A673 (cell line): Measurements from ENCODE around the gene KLRB1. TPM values are rescaled to one million over a fixed set of nuclear protein-coding genes. Genes with fewer than 3 reads are reported as not detected.
A peak's percentile ranks its signal among the peaks of the same experiment; 100 is the strongest.

Experiments used
- BruUV-seq: library from RNA; stranded (reverse); fragments of 400-500 nt; replicated peaks from 2 replicates; lab custom pipeline; 2021; lab: Mats Ljungman, UMichigan
- CTCF ChIA-PET: fragments of 300-600 bp; sonication (Branson Sonifier 250); formaldehyde crosslinking; loops from one replicate; lab custom pipeline; 2022; ENCODE audit warnings: antibody characterized with exemption; lab: Charles Lee
- POLR2A ChIA-PET: fragments of 300-600 bp; sonication (Branson Sonifier 250); formaldehyde crosslinking; loops from one replicate; lab custom pipeline; 2022; ENCODE audit warnings: antibody characterized with exemption; ENCODE audit not compliant: low non-redundant PET; lab: Charles Lee
- DNase-seq: peaks from one replicate; pipeline ENCODE4 v3.0.0-alpha.2; 2015; ENCODE audit warnings: low spot score
- H3K27ac ChIP-seq: fragments of 200-600 bp; sonication (generic); 2 replicates; pipeline ENCODE4 v1.5.1; 2016; ENCODE audit warnings: mixed run types, low read depth, mild to moderate bottlenecking, mixed read lengths, antibody characterized with exemption, low read length; ENCODE audit not compliant: poor library complexity, severe bottlenecking
- H3K27me3 ChIP-seq: fragments of 200-600 bp; sonication (generic); replicated peaks from 2 replicates; pipeline ENCODE4 v1.6.1; 2017; ENCODE audit warnings: mixed run types, low read depth, mild to moderate bottlenecking, mixed read lengths, antibody characterized with exemption, low read length; ENCODE audit not compliant: insufficient read depth, poor library complexity
- H3K36me3 ChIP-seq: fragments of 200-600 bp; sonication (generic); 2 replicates; pipeline ENCODE4 v1.6.1; 2016; ENCODE audit warnings: mixed run types, mild to moderate bottlenecking, mixed read lengths, antibody characterized with exemption, low read length; ENCODE audit not compliant: insufficient read depth, poor library complexity, severe bottlenecking
- H3K4me1 ChIP-seq: fragments of 200-600 bp; sonication (generic); 2 replicates; pipeline ENCODE4 v1.6.1; 2017; ENCODE audit warnings: mixed run types, mild to moderate bottlenecking, mixed read lengths, antibody characterized with exemption, low read length; ENCODE audit not compliant: insufficient read depth, poor library complexity, severe bottlenecking
- H3K4me3 ChIP-seq: fragments of 200-600 bp; sonication (generic); 2 replicates; pipeline ENCODE4 v1.5.1; 2016; ENCODE audit warnings: low read depth, mixed run types, mild to moderate bottlenecking, mixed read lengths, low read length; ENCODE audit not compliant: poor library complexity, severe bottlenecking
- H3K9me3 ChIP-seq: fragments of 200-600 bp; sonication (generic); 2 replicates; pipeline ENCODE4 v1.6.1; 2016; ENCODE audit warnings: mixed run types, low read depth, mild to moderate bottlenecking, mixed read lengths, antibody characterized with exemption, low read length; ENCODE audit not compliant: poor library complexity, severe bottlenecking
- EZH2 ChIP-seq: fragments of 200-600 bp; sonication (generic); IDR thresholded peaks from 2 replicates; pipeline ENCODE4 v1.6.1; 2017; ENCODE audit warnings: borderline replicate concordance, low read depth, mild to moderate bottlenecking, mixed read lengths, antibody characterized with exemption, low read length; ENCODE audit not compliant: poor library complexity, severe bottlenecking
- intact Hi-C: fragments of 100-400 bp; cut with micrococcal nuclease; formaldehyde crosslinking; loops from one replicate; pipeline ENCODE4 v1.10.0; 2022; ENCODE audit not compliant: unreplicated experiment
- total RNA-seq: library from RNA; stranded (reverse); gene quantifications from 2 replicates; pipeline ENCODE4 v1.2.3, GENCODE V29; 2021
- TF ChIP-seq, protein P1 (sequence below): fragments of 300-800, 200-600 bp; sonication (generic); conservative IDR thresholded peaks from 2 replicates; pipeline ENCODE4 v1.5.1; 2017; ENCODE audit warnings: low read depth, mild to moderate bottlenecking, antibody characterized with exemption, low read length, moderate library complexity, mixed read lengths

KLRB1 gene
- total RNA-seq, 1 experiment from 2014 or later, result not detected

DNA sequence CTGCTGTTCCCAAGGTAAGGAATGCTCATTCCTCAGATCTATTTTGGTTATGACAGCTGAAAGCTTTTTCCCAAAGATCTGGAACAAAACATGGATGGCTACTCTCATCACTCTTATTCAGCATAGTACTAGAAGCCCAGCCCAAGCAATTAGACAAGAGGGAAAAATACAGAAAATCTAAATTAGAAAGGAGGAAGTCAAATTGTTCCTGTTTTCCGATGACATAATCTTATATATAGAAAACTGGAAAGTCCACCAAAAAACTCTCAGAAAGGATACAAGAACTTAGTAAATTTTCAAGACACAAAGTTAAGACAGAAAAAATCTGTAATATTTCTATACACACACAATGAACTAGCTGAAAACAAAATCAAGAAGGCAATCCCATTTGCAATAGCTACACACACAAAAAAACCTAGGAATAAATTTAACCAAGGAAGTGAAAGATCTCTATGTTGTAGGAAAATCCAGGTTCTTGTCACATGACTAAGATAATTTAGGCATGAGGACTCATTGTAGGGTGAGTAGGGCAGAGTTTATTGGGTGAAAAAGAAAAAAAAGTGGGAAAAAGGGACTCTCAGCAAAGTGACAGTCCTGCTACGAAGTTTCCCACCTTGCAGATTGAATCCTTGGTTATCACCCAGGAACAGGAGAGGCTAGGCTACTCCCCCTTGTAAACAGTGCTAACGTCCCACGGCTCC is 28.6 kb upstream of the KLRB1 start:
- intact Hi-C loops, result no loop called here
- H3K4me3 ChIP-seq, result no peak overlapping the region
- TF ChIP-seq EZH2, result no peak
- TF ChIP-seq, protein P1, sequence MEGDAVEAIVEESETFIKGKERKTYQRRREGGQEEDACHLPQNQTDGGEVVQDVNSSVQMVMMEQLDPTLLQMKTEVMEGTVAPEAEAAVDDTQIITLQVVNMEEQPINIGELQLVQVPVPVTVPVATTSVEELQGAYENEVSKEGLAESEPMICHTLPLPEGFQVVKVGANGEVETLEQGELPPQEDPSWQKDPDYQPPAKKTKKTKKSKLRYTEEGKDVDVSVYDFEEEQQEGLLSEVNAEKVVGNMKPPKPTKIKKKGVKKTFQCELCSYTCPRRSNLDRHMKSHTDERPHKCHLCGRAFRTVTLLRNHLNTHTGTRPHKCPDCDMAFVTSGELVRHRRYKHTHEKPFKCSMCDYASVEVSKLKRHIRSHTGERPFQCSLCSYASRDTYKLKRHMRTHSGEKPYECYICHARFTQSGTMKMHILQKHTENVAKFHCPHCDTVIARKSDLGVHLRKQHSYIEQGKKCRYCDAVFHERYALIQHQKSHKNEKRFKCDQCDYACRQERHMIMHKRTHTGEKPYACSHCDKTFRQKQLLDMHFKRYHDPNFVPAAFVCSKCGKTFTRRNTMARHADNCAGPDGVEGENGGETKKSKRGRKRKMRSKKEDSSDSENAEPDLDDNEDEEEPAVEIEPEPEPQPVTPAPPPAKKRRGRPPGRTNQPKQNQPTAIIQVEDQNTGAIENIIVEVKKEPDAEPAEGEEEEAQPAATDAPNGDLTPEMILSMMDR, result no peak
- ChIA-PET POLR2A (no interaction called here), CTCF (no interaction called here)
- H3K4me1 ChIP-seq, result no peaks in the 10 kb centered on the region
- H3K27me3 ChIP-seq, result peaks cover 10% of the 10 kb centered on the region
- BruUV-seq, result no TSS peak
- H3K9me3 ChIP-seq, result no peaks in the 10 kb centered on the region
- no peak for DNase-seq
- H3K36me3 ChIP-seq, result no peaks in the 10 kb centered on the region
- H3K27ac ChIP-seq, result no peak overlapping the region

DNA sequence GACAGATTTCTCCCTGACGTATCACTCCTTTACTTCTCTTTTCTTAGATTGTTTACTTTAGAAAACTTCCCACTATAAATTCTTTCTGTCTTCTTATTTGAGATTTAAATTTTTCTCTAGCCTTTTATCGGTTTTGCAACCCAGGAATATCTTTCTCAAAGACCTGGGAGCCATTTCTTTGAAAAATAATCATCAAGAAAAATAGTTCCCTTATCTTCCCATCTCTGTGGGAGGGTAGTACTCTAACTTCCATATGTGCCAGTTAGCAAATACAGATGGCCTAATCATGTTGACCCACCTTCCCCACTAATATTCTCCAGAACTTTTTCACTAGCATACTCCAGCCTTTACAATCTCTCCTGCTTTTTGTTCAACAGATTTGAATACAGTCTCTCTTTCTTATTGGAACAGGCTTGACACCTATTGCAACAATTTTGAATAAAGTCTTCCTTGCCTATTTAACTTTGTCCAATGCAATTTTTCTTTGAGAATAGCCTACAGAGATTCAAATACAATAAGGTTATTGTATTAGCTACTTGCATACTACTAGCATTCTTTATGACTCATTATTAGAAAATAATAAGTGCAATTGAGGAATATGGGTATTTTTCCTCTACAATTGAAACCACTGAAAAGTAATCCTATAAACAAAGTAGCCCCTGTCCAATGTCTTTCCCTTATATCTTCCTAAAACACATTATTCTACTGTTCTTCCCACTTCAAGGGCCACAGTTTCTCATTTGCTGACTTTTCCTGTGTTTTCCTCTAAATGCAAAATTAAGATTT is 27.4 kb upstream of the KLRB1 start:
- no peak overlapping the region for H3K4me3 ChIP-seq
- ChIA-PET POLR2A (no interaction called here), CTCF (no interaction called here)
- no peak for DNase-seq
- no peaks in the 10 kb centered on the region for H3K9me3 ChIP-seq
- no peaks in the 10 kb centered on the region for H3K4me1 ChIP-seq
- H3K27me3 ChIP-seq, result peaks cover 10% of the 10 kb centered on the region
- no peak overlapping the region for H3K27ac ChIP-seq
- intact Hi-C loops, result loop anchor here (1.0 kb wide), 1 partner anchor 73 kb away; no protein-coding TSS in a partner anchor
- H3K36me3 ChIP-seq, result no peaks in the 10 kb centered on the region
- TF ChIP-seq, protein P1, result no peak
- TF ChIP-seq EZH2, result no peak
- BruUV-seq, result no TSS peak

DNA sequence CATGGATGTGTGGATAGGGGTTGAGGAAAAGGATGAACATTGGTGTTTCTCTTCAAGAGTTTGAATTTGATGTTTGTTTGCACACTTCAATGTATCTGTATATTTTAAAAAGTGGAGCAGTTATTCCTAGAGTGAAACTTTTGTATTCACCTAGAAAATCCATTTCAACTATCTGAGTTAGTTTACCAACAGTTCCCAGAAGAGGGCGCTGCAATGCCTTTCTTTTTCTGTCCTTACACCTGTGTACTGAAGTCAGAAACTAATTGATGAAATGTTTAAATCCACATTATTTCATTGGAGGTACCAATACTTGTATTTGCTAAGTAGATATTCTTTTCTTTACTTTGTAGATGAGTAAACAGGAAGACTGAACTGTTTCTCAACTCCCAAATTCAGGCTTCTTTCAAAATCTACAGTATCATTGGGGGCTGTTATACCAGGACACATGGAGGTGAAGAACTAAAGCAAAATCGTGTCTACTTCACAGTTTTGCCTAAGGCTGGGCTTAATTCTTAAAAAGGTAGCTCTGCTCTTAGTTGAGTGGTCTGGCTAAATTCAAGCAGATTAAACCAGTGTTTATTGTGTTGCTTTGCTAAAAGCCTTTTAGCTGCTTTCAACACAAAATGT is 26.6 kb upstream of the KLRB1 start:
- CTCF ChIA-PET, result no interaction called here
- POLR2A ChIA-PET, result no interaction called here
- Histone ChIP-seq H3K27ac (no peak overlapping the region), H3K36me3 (no peaks in the 10 kb centered on the region), H3K4me3 (no peak overlapping the region), H3K4me1 (no peaks in the 10 kb centered on the region), H3K9me3 (no peaks in the 10 kb centered on the region), H3K27me3 (peaks cover 10% of the 10 kb centered on the region)
- TF ChIP-seq, protein P1, result peak; percentile 76
- TF ChIP-seq EZH2, result no peak
- intact Hi-C loops, result loop anchor here (1.0 kb wide), 1 partner anchor 74 kb away; no protein-coding TSS in a partner anchor
- no TSS peak for BruUV-seq
- peak; percentile 52 for DNase-seq
